Lower lobe of right lung (tissue), 2 donors: ENCODE results near the gene MGAT3. TPM values are rescaled to one million over a fixed set of nuclear protein-coding genes. Genes with fewer than 3 reads are reported as not detected.

Source experiments
- ATAC-seq, 2 donors: fragments of 200-7000 bp; cut with Tn5 transposase; one replicate each; pipeline ENCODE4 v1.9.1; 2020 to 2022; ENCODE audit warnings: mild to moderate bottlenecking in 2 of 2, moderate library complexity in 2 of 2
- DNase-seq: peaks from one replicate; pipeline ENCODE4 v3.0.0-alpha.2; 2020
- H3K27ac ChIP-seq: fragments of 200-600 bp; one replicate; pipeline ENCODE4 v1.8.0; 2022
- H3K27me3 ChIP-seq: fragments of 200-600 bp; one replicate; pipeline ENCODE4 v1.8.0; 2022; ENCODE audit warnings: low read depth
- H3K36me3 ChIP-seq: fragments of 200-600 bp; one replicate; pipeline ENCODE4 v1.8.0; 2022; ENCODE audit warnings: mild to moderate bottlenecking
- H3K4me1 ChIP-seq: fragments of 200-600 bp; one replicate; pipeline ENCODE4 v1.8.0; 2022
- H3K4me3 ChIP-seq: fragments of 200-600 bp; one replicate; pipeline ENCODE4 v1.8.0; 2022; ENCODE audit warnings: mild to moderate bottlenecking
- H3K9me3 ChIP-seq: fragments of 200-600 bp; one replicate; pipeline ENCODE4 v1.8.0; 2022
- CTCF ChIP-seq: fragments of 200-600 bp; IDR thresholded peaks from one replicate; pipeline ENCODE4 v1.8.0; 2022; ENCODE audit warnings: antibody characterized with exemption, mild to moderate bottlenecking
- intact Hi-C: fragments of 100-400 bp; cut with DNase I; formaldehyde crosslinking; loops from one replicate; pipeline ENCODE4 v1.11.0; 2022
- total RNA-seq: library from RNA; stranded (reverse); fragmentation: NEBNext Ultra II Directional; extraction: Animal tissue kit (Norgen Biotek cat#: 25700); gene quantifications from one replicate; pipeline ENCODE4 v1.2.1, GENCODE V29; 2021
- donor health status: DM: no; HTN: yes; CAD: no; lungs with severe emphysema.

Gene MGAT3
- total RNA-seq, 1 donor from 2014 or later: 41.5 TPM

- Histone ChIP-seq H3K4me1 (peaks cover 93% of the 10 kb centered on the region), H3K36me3 (peaks cover 69% of the 10 kb centered on the region), H3K4me3 (no peak overlapping the region), H3K27ac (no peak overlapping the region), H3K9me3 (no peaks in the 10 kb centered on the region), H3K27me3 (no peaks in the 10 kb centered on the region)
- ATAC-seq (peak in 1 of 2 donors; percentile 17), DNase-seq (peak; percentile 50)
- intact Hi-C loops: no loop called here
- TF ChIP-seq CTCF: no peak
These were observed 70.7 kb downstream of the MGAT3 start for GRCh38 chr22:39527481-39527961.

DNA sequence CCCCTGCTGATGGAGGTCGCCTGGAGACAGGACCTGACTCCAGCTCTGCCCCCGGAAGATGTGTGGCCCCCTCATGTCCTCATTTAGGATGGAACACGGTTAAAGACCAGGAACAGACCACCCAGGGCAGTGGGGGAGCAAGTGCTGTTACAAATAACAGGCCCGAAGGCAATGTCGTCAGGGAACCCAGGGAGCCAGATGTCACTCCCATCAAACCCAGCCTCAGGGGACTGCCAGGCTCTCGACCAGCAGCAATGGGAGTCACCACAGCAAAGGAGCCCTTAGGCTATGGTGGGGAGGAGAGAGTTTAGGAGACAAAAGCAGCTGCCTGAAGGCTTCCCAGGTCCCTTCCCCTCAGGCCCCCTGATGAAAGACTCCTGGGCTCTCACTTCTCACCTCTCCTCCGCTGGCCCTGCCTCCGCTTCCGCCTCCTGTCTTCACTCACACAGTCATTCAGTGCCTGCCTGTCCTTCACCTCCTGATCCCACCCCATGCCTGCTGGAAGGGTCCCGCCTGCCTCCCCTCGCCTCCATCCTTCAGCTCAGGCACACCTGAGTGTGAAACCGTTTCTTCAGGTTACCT is 71.4 kb downstream of the MGAT3 start:
- no peak for TF ChIP-seq CTCF
- H3K27ac ChIP-seq: peak overlapping the region; percentile 50
- peaks cover 62% of the 10 kb centered on the region for H3K36me3 ChIP-seq
- intact Hi-C loops: no loop called here
- ATAC-seq: no peak
- H3K4me1 ChIP-seq: peaks cover 86% of the 10 kb centered on the region
- no peaks in the 10 kb centered on the region for H3K27me3 ChIP-seq
- no peaks in the 10 kb centered on the region for H3K9me3 ChIP-seq
- peak overlapping the region; percentile 30 for H3K4me3 ChIP-seq
- peak; percentile 42 for DNase-seq

- Histone ChIP-seq H3K4me1 (peaks cover 79% of the 10 kb centered on the region), H3K36me3 (peaks cover 55% of the 10 kb centered on the region), H3K4me3 (peak overlapping the region; percentile 30), H3K27ac (peak overlapping the region; percentile 50), H3K9me3 (no peaks in the 10 kb centered on the region), H3K27me3 (no peaks in the 10 kb centered on the region)
- intact Hi-C loops: no loop called here
- TF ChIP-seq CTCF: peak; percentile 99
- ATAC-seq (peak; percentile 63 to 82), DNase-seq (peak; percentile 95)
These were observed 72.1 kb downstream of the MGAT3 start for GRCh38 chr22:39528681-39529486.

GRCh38 chr22:39529487-39529851 is 72.7 kb downstream of the MGAT3 start:
- no peaks in the 10 kb centered on the region for H3K27me3 ChIP-seq
- peaks cover 49% of the 10 kb centered on the region for H3K36me3 ChIP-seq
- H3K4me1 ChIP-seq: peaks cover 76% of the 10 kb centered on the region
- H3K4me3 ChIP-seq: peak overlapping the region; percentile 30
- intact Hi-C loops: no loop called here
- DNase-seq: no peak
- ATAC-seq: no peak
- H3K27ac ChIP-seq: peak overlapping the region; percentile 50
- peak; percentile 6 for TF ChIP-seq CTCF
- H3K9me3 ChIP-seq: no peaks in the 10 kb centered on the region

DNA sequence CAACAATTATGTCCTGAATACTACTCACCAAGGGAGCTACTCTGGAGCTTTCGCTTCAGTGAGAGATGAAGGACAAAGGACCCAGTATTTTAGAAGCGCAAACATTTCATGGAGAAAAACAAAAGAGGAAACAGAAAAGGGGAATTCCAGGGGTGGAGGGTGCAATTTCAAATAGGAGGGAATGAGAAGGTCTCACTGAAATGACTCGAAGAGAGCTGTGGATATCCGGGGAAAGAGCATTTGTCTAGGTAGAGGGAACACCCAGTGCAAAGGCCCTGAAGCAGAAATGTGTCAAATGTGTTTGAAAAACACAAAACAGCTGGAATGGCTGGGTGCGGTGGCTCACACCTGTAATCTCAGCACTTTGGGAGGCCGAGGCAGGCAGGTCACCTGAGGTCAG is 73.3 kb downstream of the MGAT3 start:
- Histone ChIP-seq H3K4me1 (peaks cover 76% of the 10 kb centered on the region), H3K36me3 (peaks cover 43% of the 10 kb centered on the region), H3K27me3 (no peaks in the 10 kb centered on the region), H3K9me3 (no peaks in the 10 kb centered on the region), H3K27ac (no peak overlapping the region), H3K4me3 (no peak overlapping the region)
- no peak for TF ChIP-seq CTCF
- DNase-seq (no peak), ATAC-seq (no peak)
- intact Hi-C loops: no loop called here
